SK-N-MC (cell line): ENCODE results near the gene MAP3K7.
A peak's percentile ranks its signal among the peaks of the same experiment; 100 is the strongest.

ENCODE experiments used
- DNase-seq: peaks from one replicate; pipeline ENCODE4 v3.0.0-alpha.2; 2011; ENCODE audit warnings: low read depth, low spot score
- H3K27ac ChIP-seq: fragments of 200-600 bp; sonication (generic); 2 replicates; pipeline ENCODE4 v1.5.1; 2016; ENCODE audit warnings: mixed run types
- H3K36me3 ChIP-seq: fragments of 200-600 bp; sonication (generic); 2 replicates; pipeline ENCODE4 v1.6.1; 2017; ENCODE audit warnings: antibody characterized with exemption, low read length, mixed read lengths; ENCODE audit not compliant: insufficient read depth
- H3K4me3 ChIP-seq: fragments of 200-600 bp; sonication (generic); 2 replicates; pipeline ENCODE4 v1.5.1; 2016
- H3K9ac ChIP-seq: fragments of 200-600 bp; sonication (generic); 2 replicates; pipeline ENCODE4 v1.8.0; 2017; ENCODE audit warnings: mixed run types, mixed read lengths; ENCODE audit not compliant: insufficient read length
- H3K9me3 ChIP-seq: fragments of 200-600 bp; sonication (generic); 2 replicates; pipeline ENCODE4 v1.6.1; 2017; ENCODE audit warnings: low read depth, mild to moderate bottlenecking, antibody characterized with exemption, low read length, moderate library complexity, mixed read lengths
- EZH2 ChIP-seq: fragments of 200-600 bp; sonication (generic); IDR thresholded peaks from one replicate; pipeline ENCODE4 v1.6.1; 2017; ENCODE audit warnings: antibody characterized with exemption
- FOXP2 ChIP-seq: optimal IDR thresholded peaks from 2 replicates; pipeline ENCODE3; 2011; ENCODE audit warnings: mild to moderate bottlenecking, moderate library complexity; ENCODE audit not compliant: insufficient read depth; ENCODE audit errors: extremely low read length, control extremely low read depth
- POLR2AphosphoS5 ChIP-seq: IDR thresholded peaks from 2 replicates; pipeline ENCODE4 v1.6.1; 2012; ENCODE audit warnings: mild to moderate bottlenecking, low read depth, low read length, borderline replicate concordance

Gene MAP3K7

GRCh38 chr6:90484903-90485302 is 102.0 kb downstream of the MAP3K7 start:
- TF ChIP-seq EZH2 (no peak), POLR2AphosphoS5 (no peak), FOXP2 (no peak)
- H3K27ac ChIP-seq: no peak overlapping the region

GRCh38 chr6:90484385-90484784 is 102.5 kb downstream of the MAP3K7 start:
- no peak overlapping the region for H3K4me3 ChIP-seq
- DNase-seq: no peak

More at GRCh38 chr6:90484903-90485302, 102.0 kb downstream of the MAP3K7 start:
- no peak overlapping the region for H3K4me3 ChIP-seq
- no peak overlapping the region for H3K9ac ChIP-seq
- no peaks in the 10 kb centered on the region for H3K36me3 ChIP-seq
- no peaks in the 10 kb centered on the region; the same call in 1 of the 2 replicates for H3K9me3 ChIP-seq
- DNase-seq: no peak

GRCh38 chr6:90483956-90484355 is 102.9 kb downstream of the MAP3K7 start:
- Histone ChIP-seq H3K27ac (no peak overlapping the region), H3K9ac (no peak overlapping the region), H3K36me3 (no peaks in the 10 kb centered on the region), H3K4me3 (no peak overlapping the region), H3K9me3 (no peaks in the 10 kb centered on the region; the same call in 1 of the 2 replicates)
- TF ChIP-seq FOXP2: no peak
- TF ChIP-seq POLR2AphosphoS5: no peak
- no peak for TF ChIP-seq EZH2
- DNase-seq: no peak

More at GRCh38 chr6:90484385-90484784, 102.5 kb downstream of the MAP3K7 start:
- Histone ChIP-seq H3K9me3 (no peaks in the 10 kb centered on the region; the same call in 1 of the 2 replicates), H3K9ac (no peak overlapping the region), H3K27ac (no peak overlapping the region), H3K36me3 (no peaks in the 10 kb centered on the region)
- TF ChIP-seq POLR2AphosphoS5 (no peak), EZH2 (no peak), FOXP2 (no peak)

GRCh38 chr6:90483116-90483839 is 103.6 kb downstream of the MAP3K7 start:
- DNase-seq: no peak
- no peak for TF ChIP-seq EZH2
- TF ChIP-seq FOXP2: no peak
- no peak for TF ChIP-seq POLR2AphosphoS5
- no peak overlapping the region for H3K27ac ChIP-seq
- H3K9ac ChIP-seq: no peak overlapping the region
- no peaks in the 10 kb centered on the region for H3K36me3 ChIP-seq
- no peak overlapping the region for H3K4me3 ChIP-seq
- no peaks in the 10 kb centered on the region; the same call in 1 of the 2 replicates for H3K9me3 ChIP-seq

GRCh38 chr6:90480666-90481065 is 106.2 kb downstream of the MAP3K7 start:
- Histone ChIP-seq H3K9me3 (no peaks in the 10 kb centered on the region; the same call in 1 of the 2 replicates), H3K9ac (no peak overlapping the region), H3K36me3 (no peaks in the 10 kb centered on the region), H3K27ac (peak overlapping the region; percentile 38; the same call in 1 of the 2 replicates), H3K4me3 (peak overlapping the region; percentile 54)
- TF ChIP-seq POLR2AphosphoS5 (no peak), EZH2 (no peak), FOXP2 (no peak)
- no peak for DNase-seq

GRCh38 chr6:90479603-90479926 is 107.3 kb downstream of the MAP3K7 start:
- H3K9me3 ChIP-seq: no peaks in the 10 kb centered on the region; the same call in 1 of the 2 replicates
- no peak overlapping the region for H3K27ac ChIP-seq
- H3K36me3 ChIP-seq: no peaks in the 10 kb centered on the region
- H3K4me3 ChIP-seq: no peak overlapping the region
- H3K9ac ChIP-seq: no peak overlapping the region
- no peak for DNase-seq
- TF ChIP-seq FOXP2: no peak
- TF ChIP-seq EZH2: no peak

GRCh38 chr6:90478789-90479602 is 107.9 kb downstream of the MAP3K7 start:
- TF ChIP-seq FOXP2: no peak
- no peak for TF ChIP-seq POLR2AphosphoS5
- no peak for TF ChIP-seq EZH2
- DNase-seq: peak; percentile 61
- H3K27ac ChIP-seq: no peak overlapping the region
- no peaks in the 10 kb centered on the region for H3K36me3 ChIP-seq
- H3K4me3 ChIP-seq: no peak overlapping the region
- no peaks in the 10 kb centered on the region; the same call in 1 of the 2 replicates for H3K9me3 ChIP-seq
- no peak overlapping the region for H3K9ac ChIP-seq

- H3K36me3 ChIP-seq: no peaks in the 10 kb centered on the region
- H3K4me3 ChIP-seq: no peak overlapping the region
- no peak overlapping the region for H3K27ac ChIP-seq
- H3K9ac ChIP-seq: no peak overlapping the region
- no peak for TF ChIP-seq EZH2
- TF ChIP-seq FOXP2: no peak
- no peak for TF ChIP-seq POLR2AphosphoS5
- no peak for DNase-seq
- no peaks in the 10 kb centered on the region; the same call in 1 of the 2 replicates for H3K9me3 ChIP-seq
Measured at GRCh38 chr6:90478278-90478677, 108.6 kb downstream of the MAP3K7 start.
